Effector memory CD8-positive, alpha-beta T cell (primary cell): ENCODE results near the gene NMNAT3.

Source experiments
- ATAC-seq: fragments of 150-1000 bp; cut with Tn5 transposase; replicated peaks from 2 replicates; pipeline ENCODE4 v1.10.0; 2021; ENCODE audit warnings: mild to moderate bottlenecking, moderate library complexity
- DNase-seq, 3 experiments: peaks; one replicate each; pipeline ENCODE4 v3.0.0; 2021
- H3K27ac Mint-ChIP-seq, 2 donors: one replicate each; pipeline ENCODE4 v1.8.0; 2022; ENCODE audit warnings: mild to moderate bottlenecking in 2 of 2, mixed read lengths in 2 of 2, moderate library complexity in 2 of 2
- H3K27me3 Mint-ChIP-seq, 2 donors: one replicate each; pipeline ENCODE4 v1.8.0; 2022; ENCODE audit warnings: mixed read lengths in 2 of 2
- H3K36me3 Mint-ChIP-seq: one replicate; pipeline ENCODE4 v1.8.0; 2022; ENCODE audit warnings: mild to moderate bottlenecking, moderate library complexity, mixed read lengths; ENCODE audit not compliant: insufficient read depth
- H3K4me1 Mint-ChIP-seq, 2 donors: one replicate each; pipeline ENCODE4 v1.8.0; 2022; ENCODE audit warnings: low read depth in 2 of 2, mixed read lengths in 2 of 2
- H3K4me3 Mint-ChIP-seq, 2 donors: one replicate each; pipeline ENCODE4 v1.8.0; 2022; ENCODE audit warnings: mild to moderate bottlenecking in 2 of 2, mixed read lengths in 2 of 2, moderate library complexity in 2 of 2
- H3K9me3 Mint-ChIP-seq, 2 donors: one replicate each; pipeline ENCODE4 v1.8.0; 2022; ENCODE audit warnings: mixed read lengths in 2 of 2

The NMNAT3 gene

DNA sequence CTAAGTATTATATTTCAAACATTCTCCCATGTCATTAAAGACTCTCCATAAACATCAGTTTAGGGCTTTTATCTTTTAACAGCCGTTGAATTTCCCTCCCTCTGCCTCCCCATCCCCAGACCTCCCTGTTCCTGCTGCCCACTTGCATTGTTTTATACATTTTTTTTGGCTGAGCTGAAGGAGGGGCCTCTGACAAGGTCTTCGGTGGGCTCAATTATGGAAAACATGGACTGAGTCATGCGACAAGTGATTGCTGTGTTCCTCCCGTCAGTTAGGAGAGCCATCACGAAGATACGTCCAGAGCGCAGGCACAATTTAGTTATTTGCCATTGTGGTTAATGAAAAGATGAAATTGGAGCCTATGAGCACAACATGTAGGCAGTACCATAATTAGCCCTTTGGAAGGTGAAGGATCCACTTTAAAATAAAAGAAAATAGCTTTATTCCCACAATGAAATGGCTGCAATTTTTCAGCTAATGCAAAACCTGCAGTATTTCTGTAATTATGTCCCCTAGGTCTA, 12.0 kb upstream of the NMNAT3 start:
- Mint-ChIP-seq H3K9me3 (peaks cover 0 to 7% of the 10 kb centered on the region in 2 donors), H3K36me3 (peaks cover 4% of the 10 kb centered on the region), H3K27ac (no peak overlapping the region), H3K4me1 (no peaks in the 10 kb centered on the region), H3K4me3 (no peak overlapping the region), H3K27me3 (peaks cover 0 to 16% of the 10 kb centered on the region in 2 donors)
- DNase-seq (no peak), ATAC-seq (no peak)

DNA sequence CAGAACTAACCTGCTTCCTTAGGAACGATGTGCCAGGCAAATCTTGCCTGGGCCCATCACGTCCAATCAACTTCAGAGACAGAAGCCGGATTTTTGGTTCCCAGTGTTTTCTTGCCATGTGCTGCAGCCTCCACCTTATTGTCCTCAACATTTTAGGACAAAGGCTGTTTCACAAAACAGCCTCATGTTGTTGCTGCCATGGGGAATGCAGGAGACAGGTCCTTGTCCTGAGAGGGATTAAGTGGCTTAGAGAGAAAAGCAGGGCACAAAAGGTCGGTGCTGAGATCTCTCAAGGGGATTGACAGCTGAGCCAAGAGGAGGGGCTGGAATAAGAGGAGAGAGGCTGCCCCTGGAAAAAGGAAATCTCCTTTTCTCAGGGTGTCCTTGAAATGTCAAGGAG, 11.3 kb upstream of the NMNAT3 start:
- ATAC-seq: no peak
- Mint-ChIP-seq H3K27ac (no peak overlapping the region), H3K4me3 (no peak overlapping the region)

DNA sequence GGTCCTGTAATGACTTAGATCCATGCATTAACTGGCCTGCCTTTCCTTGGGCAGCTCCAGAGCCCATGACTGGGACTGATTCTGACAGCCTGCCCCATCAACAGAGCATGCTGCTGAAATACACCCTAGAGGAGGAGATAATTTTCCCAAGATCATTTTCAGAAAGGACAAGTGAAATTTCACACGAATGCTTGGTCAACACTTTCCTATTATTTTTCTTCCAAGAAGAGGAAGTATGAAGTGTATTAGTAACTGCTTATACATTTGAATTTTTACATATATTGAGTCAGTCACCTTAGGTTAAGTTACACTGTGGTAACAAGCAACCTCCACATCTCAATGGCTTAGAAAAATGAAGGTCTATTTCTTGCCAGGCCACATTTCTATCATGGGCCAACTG, 9.7 kb upstream of the NMNAT3 start:
- no peak for DNase-seq
- no peak overlapping the region for H3K4me3 Mint-ChIP-seq
- no peak overlapping the region for H3K27ac Mint-ChIP-seq
- H3K27me3 Mint-ChIP-seq: peaks cover 0 to 16% of the 10 kb centered on the region in 2 donors
- no peaks in the 10 kb centered on the region for H3K4me1 Mint-ChIP-seq
- H3K9me3 Mint-ChIP-seq: no peaks in the 10 kb centered on the region
- no peak for ATAC-seq
- peaks cover 4% of the 10 kb centered on the region for H3K36me3 Mint-ChIP-seq

More for the DNA sequence above, 11.3 kb upstream of the NMNAT3 start:
- Mint-ChIP-seq H3K4me1 (no peaks in the 10 kb centered on the region), H3K9me3 (peaks cover 0 to 7% of the 10 kb centered on the region in 2 donors), H3K27me3 (peaks cover 0 to 16% of the 10 kb centered on the region in 2 donors), H3K36me3 (peaks cover 4% of the 10 kb centered on the region)
- DNase-seq: no peak

DNA sequence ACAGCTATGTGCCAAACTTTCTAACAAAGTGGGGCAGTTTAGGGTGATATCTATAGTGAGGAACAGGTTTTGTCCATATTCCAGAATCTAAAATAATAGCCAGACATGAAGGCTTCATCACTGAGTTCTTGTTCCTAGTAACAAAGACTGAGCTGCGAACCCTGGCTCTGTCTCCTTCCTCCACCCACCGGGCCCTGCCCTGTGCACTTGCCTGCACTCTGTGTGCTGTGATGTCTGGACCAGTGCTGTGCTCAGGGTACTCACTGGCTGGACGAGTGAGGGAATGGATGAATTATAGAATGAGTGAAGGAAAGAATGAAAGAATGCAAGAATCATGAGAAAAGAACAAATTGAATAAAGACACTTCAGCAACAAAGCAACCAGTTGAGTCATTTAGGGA, 8.9 kb upstream of the NMNAT3 start:
- no peak overlapping the region for H3K4me3 Mint-ChIP-seq
- peaks cover 4% of the 10 kb centered on the region for H3K36me3 Mint-ChIP-seq
- no peaks in the 10 kb centered on the region for H3K4me1 Mint-ChIP-seq
- no peaks in the 10 kb centered on the region for H3K9me3 Mint-ChIP-seq
- ATAC-seq (no peak), DNase-seq (no peak)
- H3K27ac Mint-ChIP-seq: no peak overlapping the region
- H3K27me3 Mint-ChIP-seq: peaks cover 0 to 16% of the 10 kb centered on the region in 2 donors

DNA sequence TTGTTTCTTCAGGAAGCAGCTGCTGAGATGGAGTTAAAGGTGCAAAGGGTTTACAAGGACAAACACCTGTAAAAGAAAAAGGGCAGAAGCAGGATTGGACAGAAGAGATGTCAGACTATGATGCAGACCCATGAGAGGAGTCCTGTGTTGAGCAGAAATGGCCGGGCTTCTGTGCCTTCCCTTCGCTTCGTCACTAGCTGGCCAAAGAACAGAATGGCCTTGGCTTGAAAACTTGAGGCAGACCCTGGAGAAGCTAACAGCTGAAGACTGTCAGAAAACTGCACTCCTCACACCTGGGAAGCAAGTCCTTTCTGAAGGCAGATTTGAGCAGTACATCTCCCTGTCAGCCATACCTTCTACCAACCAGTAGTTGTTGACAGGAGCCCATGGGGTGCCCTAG, 8.4 kb upstream of the NMNAT3 start:
- Mint-ChIP-seq H3K27me3 (peaks cover 0 to 16% of the 10 kb centered on the region in 2 donors), H3K4me1 (no peaks in the 10 kb centered on the region), H3K27ac (no peak overlapping the region), H3K9me3 (no peaks in the 10 kb centered on the region), H3K36me3 (peaks cover 4% of the 10 kb centered on the region), H3K4me3 (no peak overlapping the region)
- no peak for DNase-seq
- ATAC-seq: no peak

DNA sequence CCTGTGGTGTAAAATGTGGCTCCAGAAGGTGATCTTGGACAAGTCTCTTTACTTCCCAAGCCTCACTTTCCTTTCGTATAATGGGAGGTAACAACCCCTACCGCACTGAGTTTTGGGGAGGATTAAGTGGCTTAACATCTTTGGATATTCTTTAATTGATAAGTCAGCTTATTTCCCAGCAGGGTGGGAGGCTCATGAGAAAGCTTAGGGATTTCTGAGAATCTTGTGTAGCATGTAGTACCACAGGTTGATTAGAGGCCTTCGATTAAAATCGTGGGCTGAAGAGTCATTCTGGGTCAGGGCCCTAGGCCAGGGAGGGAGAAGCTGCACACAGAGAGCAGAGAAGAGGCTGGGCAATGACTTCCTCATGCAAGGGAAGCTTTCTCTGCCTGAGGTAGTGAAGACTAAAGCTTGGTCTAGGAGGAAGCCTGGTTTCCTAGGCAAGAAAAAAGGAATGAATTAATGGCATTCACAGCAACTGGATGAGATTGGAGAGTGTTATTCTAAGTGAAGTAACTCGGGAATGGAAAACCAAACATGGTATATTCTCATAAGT, 1.5 kb upstream of the NMNAT3 start:
- no peaks in the 10 kb centered on the region for H3K36me3 Mint-ChIP-seq
- no peaks in the 10 kb centered on the region for H3K9me3 Mint-ChIP-seq
- H3K4me1 Mint-ChIP-seq: peaks cover 0 to 2% of the 10 kb centered on the region in 2 donors
- H3K27me3 Mint-ChIP-seq: peaks cover 5 to 32% of the 10 kb centered on the region in 2 donors
- DNase-seq (no peak), ATAC-seq (no peak)
- no peak overlapping the region for H3K27ac Mint-ChIP-seq
- H3K4me3 Mint-ChIP-seq: no peak overlapping the region

DNA sequence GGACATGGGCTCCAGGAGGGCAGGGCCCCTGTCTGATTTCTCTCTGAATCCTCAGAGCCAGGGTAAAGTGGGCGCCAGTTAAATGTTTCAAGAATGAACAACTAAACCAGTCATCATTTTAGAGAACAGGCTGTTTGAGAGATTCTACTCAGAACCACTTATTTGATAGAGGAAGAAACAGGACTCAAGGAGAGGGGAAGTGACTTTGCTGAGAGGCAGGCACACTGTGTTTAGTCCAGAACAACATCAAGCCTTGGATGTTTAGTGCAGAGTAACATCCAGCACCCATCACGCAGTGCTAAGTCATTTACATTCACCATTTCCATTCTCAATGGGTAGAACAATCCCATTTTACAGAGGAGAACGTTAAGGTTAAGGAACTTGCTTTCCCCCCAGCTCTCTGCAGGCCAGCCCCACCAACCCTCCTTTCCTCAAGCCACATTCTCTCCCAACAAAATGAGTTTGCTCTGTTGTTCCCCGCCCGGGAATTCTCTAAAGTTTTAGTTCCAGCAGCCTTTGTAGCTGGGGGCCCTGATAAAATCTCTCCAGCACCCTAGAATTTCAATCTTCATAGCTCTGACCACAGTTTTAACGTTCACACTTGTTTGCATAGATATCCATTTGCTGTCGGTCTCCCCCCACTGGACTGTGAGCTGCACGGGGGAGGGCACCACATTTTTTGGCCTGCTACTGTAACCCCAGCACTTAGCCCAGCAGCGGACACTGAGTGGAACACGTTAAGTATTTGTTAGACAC, 962 bp downstream of the NMNAT3 start:
- Mint-ChIP-seq H3K4me1 (peaks cover 0 to 2% of the 10 kb centered on the region in 2 donors), H3K9me3 (no peaks in the 10 kb centered on the region), H3K27ac (no peak overlapping the region), H3K4me3 (peak overlapping the region; percentile 61 to 68), H3K27me3 (peaks cover 5 to 39% of the 10 kb centered on the region in 2 donors), H3K36me3 (no peaks in the 10 kb centered on the region)
- ATAC-seq (no peak), DNase-seq (no peak)

DNA sequence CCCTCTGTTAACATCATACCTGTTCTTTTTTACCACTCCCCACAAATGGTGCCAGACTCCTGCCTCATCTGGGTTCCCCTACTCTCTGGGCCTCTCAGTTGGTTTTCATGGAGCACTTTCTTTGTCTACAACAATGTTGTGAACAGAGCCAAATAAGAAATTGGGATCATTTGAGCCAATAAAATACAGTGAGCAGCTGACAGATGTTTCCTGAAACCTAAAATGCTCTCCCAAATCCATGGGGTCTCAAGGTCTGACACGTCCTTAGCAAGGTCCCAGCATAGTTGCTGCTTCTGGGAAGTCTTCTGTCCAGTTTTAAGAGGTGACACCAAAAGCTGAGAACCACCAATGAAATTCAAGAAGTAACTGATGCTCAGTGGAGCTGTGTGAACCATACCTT, 1.7 kb downstream of the NMNAT3 start:
- H3K27ac Mint-ChIP-seq: no peak overlapping the region
- H3K36me3 Mint-ChIP-seq: no peaks in the 10 kb centered on the region
- no peak for ATAC-seq
- no peak overlapping the region for H3K4me3 Mint-ChIP-seq
- H3K4me1 Mint-ChIP-seq: peaks cover 0 to 2% of the 10 kb centered on the region in 2 donors
- H3K9me3 Mint-ChIP-seq: no peaks in the 10 kb centered on the region
- peaks cover 5 to 39% of the 10 kb centered on the region in 2 donors for H3K27me3 Mint-ChIP-seq
- DNase-seq: no peak

DNA sequence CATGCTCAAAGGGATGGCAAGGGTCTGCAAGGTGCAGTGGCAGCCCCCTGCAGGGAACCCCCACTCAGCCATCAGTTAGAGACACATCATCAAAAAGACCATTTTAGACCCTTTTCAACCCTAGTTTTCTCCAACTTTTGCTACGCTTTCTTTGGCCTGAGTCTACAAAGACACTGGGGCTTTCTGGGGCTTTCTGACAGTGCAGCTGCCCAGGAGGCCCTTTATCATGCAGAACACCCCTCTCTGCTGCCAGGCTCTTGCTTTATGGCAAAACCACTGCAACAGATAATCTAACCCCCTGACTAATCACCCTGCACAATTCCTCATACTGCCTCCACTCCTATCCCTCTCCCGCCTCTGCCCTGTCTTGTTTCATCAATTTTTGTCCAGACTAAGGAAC, 2.4 kb downstream of the NMNAT3 start:
- DNase-seq: no peak
- Mint-ChIP-seq H3K27me3 (peaks cover 5 to 39% of the 10 kb centered on the region in 2 donors), H3K4me1 (peaks cover 0 to 2% of the 10 kb centered on the region in 2 donors), H3K9me3 (no peaks in the 10 kb centered on the region), H3K27ac (no peak overlapping the region), H3K36me3 (no peaks in the 10 kb centered on the region), H3K4me3 (no peak overlapping the region)
- ATAC-seq: no peak

DNA sequence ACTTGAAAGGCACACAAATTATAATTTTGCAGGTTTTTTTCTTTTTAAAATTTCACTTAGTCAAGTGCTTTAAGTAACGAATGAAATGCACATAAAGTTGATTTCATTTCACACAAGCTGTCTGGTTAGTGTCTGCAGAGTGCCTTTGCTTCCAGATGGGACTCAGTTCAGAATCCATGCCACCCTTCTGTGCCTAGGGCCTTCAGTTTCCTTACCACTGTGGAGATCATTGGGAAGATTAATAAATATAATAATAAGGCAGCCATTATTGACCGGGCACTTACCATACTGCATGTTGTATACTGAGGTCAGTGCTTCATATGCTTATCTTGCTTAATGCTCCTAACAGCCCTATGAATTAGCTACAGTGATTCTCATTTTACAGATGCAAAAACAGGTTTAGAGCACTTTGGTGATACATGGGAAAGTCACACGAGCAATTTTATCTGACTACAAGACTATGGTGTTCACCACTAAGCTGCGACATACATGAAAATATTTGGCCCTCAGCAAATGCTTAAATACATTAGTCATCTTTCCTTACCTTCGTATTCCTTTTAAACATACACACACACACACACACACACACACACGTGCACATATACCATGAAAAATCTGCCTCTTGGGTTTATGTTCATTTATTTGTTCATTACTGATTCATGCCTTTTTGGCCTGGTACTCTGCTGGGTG, 3.1 kb downstream of the NMNAT3 start:
- no peak overlapping the region for H3K27ac Mint-ChIP-seq
- H3K9me3 Mint-ChIP-seq: no peaks in the 10 kb centered on the region
- no peaks in the 10 kb centered on the region for H3K36me3 Mint-ChIP-seq
- no peak overlapping the region for H3K4me3 Mint-ChIP-seq
- no peak for DNase-seq
- H3K4me1 Mint-ChIP-seq: peaks cover 0 to 2% of the 10 kb centered on the region in 2 donors
- ATAC-seq: no peak
- H3K27me3 Mint-ChIP-seq: peaks cover 5 to 39% of the 10 kb centered on the region in 2 donors

DNA sequence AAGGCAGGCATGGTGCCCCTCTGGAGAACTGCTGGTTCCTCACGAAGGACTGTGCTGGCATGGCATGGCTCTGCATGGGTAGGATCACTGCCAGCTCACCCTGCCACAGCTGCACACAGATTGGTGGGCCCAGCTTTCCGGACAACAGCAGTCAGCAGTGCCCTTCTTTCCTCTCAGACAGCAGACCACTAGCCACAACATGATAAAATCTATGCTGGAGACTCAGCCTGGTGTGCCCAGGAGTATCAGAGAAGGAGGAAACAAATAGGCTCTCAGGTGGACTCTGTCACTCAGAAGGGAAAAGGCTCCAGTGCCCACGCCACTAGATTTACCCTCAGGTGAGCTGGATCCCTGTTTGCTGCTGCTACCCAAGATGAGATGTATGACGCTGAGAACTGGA, 4.9 kb downstream of the NMNAT3 start:
- H3K4me3 Mint-ChIP-seq: no peak overlapping the region
- no peak for ATAC-seq
- no peak overlapping the region for H3K27ac Mint-ChIP-seq
- no peak for DNase-seq
- peaks cover 0 to 25% of the 10 kb centered on the region in 2 donors for H3K27me3 Mint-ChIP-seq
- no peaks in the 10 kb centered on the region for H3K9me3 Mint-ChIP-seq
- no peaks in the 10 kb centered on the region for H3K4me1 Mint-ChIP-seq
- H3K36me3 Mint-ChIP-seq: no peaks in the 10 kb centered on the region

DNA sequence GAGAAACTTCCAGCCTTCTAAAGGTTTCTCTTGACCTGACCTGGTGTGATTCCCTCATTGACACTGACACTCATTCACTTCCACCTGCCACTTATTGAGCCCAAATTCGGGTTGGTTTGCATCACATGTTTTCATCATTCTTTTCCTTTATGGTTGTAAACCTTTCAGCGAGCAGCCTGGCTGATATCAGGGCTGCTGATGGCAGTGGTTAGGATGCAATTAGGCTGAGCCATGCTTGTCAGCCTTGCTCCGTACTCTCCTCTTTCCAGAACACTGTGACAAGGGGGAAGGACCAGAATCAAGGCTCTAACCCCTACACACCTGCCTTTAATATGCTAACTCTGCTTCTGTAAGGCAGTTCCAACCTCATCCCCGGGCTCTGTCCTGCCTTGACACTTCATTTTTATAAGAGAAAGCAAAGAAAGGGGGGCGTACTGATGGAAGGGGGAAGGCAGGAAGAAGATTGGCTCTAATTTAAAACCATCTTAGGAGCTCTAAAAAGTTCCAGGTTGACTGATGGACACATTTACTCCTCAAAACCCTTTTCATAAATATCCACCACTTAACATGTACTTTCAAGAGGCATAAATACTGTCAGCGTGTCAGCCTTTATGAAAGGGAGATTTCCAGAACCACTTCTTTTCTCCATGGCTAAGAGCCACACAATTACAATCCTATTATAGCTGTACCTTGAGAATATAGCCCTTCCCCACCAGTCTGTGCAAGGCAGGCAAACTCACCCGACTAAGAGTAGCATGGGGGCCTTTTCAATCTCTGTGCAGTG, 5.7 kb downstream of the NMNAT3 start:
- Mint-ChIP-seq H3K27ac (no peak overlapping the region), H3K27me3 (peaks cover 0 to 24% of the 10 kb centered on the region in 2 donors), H3K36me3 (no peaks in the 10 kb centered on the region), H3K4me1 (no peaks in the 10 kb centered on the region), H3K9me3 (no peaks in the 10 kb centered on the region), H3K4me3 (no peak overlapping the region)
- no peak for DNase-seq
- ATAC-seq: no peak

DNA sequence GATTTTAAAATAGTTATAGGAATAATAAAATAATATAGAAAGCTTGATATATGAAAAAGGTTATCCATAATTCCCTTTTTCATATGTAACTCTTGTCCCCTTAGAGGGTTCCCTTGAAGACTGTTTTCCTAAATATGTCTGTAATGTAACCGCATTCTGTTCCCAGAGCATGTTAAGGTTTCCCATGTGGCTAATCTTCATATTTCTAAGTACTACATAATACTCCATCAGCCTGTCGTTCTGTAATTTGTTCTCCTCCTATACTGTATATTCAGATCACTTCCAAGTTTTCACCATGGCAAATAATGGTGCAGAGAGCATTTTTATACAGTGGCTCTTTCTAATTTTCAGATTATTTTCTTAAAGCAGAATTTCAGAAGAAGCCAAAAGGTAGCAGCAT, 6.7 kb downstream of the NMNAT3 start:
- no peak overlapping the region for H3K27ac Mint-ChIP-seq
- no peak overlapping the region for H3K4me3 Mint-ChIP-seq
- no peaks in the 10 kb centered on the region for H3K36me3 Mint-ChIP-seq
- ATAC-seq (no peak), DNase-seq (no peak)
- H3K27me3 Mint-ChIP-seq: peaks cover 0 to 15% of the 10 kb centered on the region in 2 donors
- H3K9me3 Mint-ChIP-seq: no peaks in the 10 kb centered on the region
- no peaks in the 10 kb centered on the region for H3K4me1 Mint-ChIP-seq
